ENCODE data around the gene DCAF8L1.
"Not testable (repeated sequence)": the region's sequence is repeated elsewhere in the genome, so short reads cannot be mapped to it uniquely, and the experiment has no call there.

The DCAF8L1 gene

DNA sequence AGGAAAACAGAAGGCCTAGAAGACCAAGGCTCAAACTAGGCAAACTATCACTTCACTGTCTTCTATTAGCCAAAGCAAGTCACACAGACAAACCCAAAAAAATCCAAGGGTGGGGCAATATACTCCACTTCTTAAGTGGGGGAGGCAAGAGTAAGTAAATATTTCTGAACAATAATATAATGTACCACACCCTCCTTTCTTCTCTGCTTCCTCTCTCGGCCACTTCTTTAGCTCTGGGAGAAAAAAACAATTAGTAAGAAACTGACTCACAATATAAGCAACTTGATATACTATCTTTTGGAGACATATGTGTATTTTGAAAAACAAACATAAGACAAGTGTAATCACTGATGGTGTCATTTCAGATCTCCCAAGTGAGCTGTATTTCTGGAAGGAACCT is 14.8 kb downstream of the DCAF8L1 start:
- no peak for TF ChIP-seq CTCF (IDR thresholded peaks at IDR 0.05; ENCODE audit: low read depth, low read length)
- DNase-seq (ENCODE audit: extremely low read depth, low read depth), result no peak

DNA sequence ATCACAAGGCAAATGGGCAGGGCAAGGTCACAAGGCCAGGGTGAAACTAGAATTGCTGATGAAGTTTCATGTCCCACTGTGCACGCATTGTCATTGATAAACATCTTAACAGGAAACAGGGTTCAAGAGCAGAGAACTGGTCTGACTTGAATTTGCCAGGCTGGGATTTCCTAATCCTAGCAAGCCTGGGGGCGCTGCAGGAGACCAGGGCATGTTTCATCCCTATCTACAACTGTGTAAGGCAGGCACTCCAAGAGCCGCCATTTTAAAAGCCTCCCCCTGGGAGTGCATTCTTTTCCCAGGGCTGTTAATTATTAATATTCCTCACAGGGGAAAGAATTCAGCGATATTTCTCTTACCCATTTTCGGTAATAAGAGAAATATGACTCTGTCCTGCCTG is 15.9 kb downstream of the DCAF8L1 start:
- not testable (repeated sequence) for DNase-seq (ENCODE audit: extremely low read depth, low read depth)

DNA sequence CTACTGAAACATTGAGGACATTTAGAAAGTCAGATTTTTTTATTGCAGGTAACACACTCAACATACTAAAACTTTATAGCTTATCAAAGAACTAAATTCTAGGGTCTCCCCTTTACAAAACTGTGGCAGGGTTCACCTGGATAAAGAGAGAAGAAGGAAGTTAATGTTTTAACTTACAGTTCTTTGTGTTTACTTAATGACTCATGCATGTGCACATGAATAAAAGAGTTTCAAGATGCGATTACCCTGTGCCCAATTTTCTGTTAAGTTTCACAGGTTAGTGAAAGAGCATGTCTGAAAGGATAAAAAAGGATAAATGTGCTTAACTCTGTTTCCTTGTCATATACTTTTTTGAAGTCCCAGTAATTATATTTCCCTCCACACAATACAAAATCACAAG is 16.8 kb downstream of the DCAF8L1 start:
- DNase-seq (ENCODE audit: extremely low read depth, low read depth), result no peak
- no peak for TF ChIP-seq CTCF (IDR thresholded peaks at IDR 0.05; ENCODE audit: low read depth, low read length)

DNA sequence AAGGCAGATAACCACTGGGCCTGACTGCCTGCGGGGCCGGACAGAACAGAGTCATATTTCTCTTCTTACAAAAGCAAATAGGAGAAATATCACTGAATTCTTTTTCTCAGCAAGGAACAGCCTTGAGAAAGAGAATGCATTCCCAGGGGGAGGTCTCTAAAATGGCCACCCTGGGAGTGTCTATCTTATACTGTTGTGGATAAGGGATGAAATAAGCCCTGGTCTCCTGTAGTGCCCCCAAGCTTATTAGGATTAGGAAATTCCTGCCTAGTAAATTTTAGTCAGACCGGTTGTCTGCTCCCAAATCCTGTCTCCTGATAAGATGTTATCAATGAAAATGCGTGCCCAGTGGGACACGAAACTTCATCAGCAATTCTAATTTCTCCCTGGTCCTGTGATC is 20.8 kb downstream of the DCAF8L1 start:
- not testable (repeated sequence) for DNase-seq (ENCODE audit: extremely low read depth, low read depth)

DNA sequence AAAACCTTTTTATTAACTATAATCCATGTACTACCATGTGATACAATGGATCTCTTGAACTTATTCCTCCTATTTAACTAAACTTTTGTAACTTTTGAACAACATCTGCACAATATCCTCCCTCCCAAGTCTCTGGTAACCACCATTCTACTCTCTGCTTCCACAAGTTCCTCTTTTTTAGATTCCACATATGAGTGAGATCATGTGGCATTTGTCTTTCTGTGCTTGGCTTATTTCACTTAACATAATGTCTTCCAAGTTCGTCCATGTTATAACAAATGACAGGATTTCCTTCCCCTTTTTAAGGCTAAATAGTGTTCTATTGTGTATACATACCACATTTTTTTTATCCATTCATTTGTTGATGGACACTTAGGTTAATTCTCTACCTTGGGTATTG is 28.1 kb downstream of the DCAF8L1 start:
- no peak for DNase-seq (ENCODE audit: extremely low read depth, low read depth)
- TF ChIP-seq CTCF (IDR thresholded peaks at IDR 0.05; ENCODE audit: low read depth, low read length), result no peak

- DNase-seq (ENCODE audit: extremely low read depth, low read depth), result no peak
- TF ChIP-seq CTCF (IDR thresholded peaks at IDR 0.05; ENCODE audit: low read depth, low read length), result no peak
These were observed 47.9 kb downstream of the DCAF8L1 start for GRCh38 chrX:27933361-27933760.
